HG03060 (cell line): ENCODE results near the gene OLR1.
"Not testable (repeated sequence)": the region's sequence is repeated elsewhere in the genome, so short reads cannot be mapped to it uniquely, and the experiment has no call there.

Source experiments
- ATAC-seq: cut with Tn5 transposase; IDR thresholded peaks from one replicate; pipeline ENCODE4 v1.9.1; 2021; ENCODE audit warnings: low read depth, moderate number of reproducible peaks; ENCODE audit not compliant: unreplicated experiment

OLR1 gene

GRCh38 chr12:10191865-10192264 is 19.9 kb upstream of the OLR1 start:
- ATAC-seq, result no peak

DNA sequence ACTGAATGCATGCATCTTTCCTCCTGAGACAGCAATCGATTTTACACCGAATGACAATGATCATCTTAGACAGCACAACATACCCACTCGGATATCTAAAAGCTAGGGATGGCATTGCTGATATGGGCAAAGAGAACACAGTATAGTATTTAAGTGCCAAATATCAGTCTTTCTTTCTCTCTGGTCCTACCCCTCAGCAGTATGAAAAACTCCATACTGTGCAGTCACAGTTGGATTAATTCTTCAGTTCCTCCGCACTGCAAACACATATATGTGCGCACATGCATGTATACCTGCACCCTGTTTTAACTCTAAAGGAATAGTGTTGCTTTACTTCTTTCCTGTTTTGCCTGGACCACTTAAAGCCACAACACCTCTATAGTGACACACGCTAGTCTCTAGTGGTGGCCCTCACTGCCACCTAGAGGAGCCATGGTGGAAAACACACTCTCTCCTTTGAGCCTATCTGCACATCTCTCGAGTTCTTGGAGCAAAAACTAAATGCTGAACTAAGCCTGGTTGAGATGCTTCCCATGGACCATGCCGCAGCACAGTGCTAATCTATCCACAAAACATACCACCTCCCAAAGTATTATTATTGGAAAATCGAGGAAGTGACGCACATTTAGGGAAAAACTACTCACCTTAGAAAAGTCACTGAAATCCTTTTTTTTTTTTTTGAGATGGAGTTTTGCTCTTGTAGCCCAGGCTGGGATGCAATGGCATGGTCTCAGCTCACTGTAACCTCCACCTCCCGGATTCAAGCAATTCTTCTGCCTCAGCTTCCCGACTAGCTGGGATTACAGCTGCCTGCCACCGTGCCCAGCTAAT is 18.8 kb upstream of the OLR1 start:
- ATAC-seq, result no peak

DNA sequence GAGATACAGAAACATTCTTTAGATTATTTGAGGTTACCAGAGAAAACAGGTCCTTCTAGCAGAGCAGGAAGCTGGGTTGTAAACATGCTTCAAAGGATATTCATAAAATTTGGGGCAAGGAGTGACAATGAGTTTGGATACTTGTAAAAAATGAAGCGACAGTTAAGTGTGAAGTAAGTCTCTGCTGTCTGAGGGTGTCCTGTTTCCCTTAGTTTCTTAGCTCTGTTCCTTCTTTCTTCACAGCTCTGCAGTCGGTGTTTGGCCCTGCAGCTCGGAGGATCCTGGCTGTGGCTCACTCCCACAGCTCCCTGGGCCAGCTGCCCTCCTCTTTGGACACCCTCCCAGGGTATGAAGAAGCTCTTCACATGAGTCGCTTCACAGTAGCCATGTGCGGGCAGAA is 17.7 kb upstream of the OLR1 start:
- no peak for ATAC-seq

- not testable (repeated sequence) for ATAC-seq
Observed at GRCh38 chr12:10186958-10187357, 15.0 kb upstream of the OLR1 start.

DNA sequence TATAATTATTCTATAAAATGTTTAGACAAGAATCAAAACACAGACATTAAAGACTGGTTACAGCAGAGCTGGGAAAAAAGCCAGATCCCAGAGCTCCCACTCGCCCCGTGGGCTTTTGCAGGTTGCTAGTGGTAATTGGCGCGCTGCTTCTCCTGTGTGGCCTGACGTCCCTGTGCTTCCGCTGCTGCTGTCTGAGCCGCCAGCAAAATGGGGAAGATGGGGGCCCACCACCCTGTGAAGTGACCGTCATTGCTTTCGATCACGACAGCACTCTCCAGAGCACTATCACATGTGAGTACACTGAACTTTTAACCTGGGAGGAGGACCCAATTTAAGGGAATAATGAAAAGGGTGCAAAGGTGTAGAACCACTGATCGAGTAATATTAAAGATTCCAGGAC is 14.4 kb upstream of the OLR1 start:
- ATAC-seq, result no peak

GRCh38 chr12:10184261-10184843 is 12.4 kb upstream of the OLR1 start:
- ATAC-seq, result no peak

DNA sequence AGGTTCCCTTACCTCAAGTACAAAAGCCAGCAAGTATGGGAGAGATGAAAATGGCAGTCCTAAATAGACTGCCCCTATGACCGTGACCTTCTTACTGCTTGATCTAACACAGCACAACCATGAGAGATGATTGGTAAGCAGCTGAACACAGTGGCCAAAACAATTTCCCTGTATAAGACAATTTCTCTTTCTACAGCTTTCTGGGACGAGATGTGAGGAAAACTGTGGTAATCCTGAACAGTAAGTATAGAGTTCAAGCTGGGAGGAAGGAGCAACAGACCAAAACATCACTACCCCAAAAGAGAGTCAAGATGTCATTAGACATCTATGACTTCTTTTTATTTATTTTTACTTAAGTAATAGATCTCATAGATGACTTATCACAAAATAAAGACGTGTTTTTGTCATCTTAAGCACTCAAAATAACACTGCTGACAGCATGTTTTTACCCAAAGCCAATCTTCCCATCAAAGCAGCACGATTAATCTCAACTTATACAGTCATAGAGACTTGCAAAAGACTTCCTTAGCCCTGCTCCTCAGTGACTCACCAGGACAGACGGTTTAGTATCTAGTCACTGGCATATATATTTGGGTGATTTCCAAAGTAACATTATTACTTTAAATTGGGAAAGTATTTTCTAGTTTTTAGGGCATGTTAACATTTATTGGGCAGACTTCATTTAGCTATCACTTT is 10.6 kb upstream of the OLR1 start:
- no peak for ATAC-seq

- ATAC-seq, result no peak
Observed at GRCh38 chr12:10179776-10180181, 7.8 kb upstream of the OLR1 start.

- ATAC-seq, result no peak
Observed at GRCh38 chr12:10178821-10179220, 6.9 kb upstream of the OLR1 start, which contains the start of gene TMEM52B. Gene TMEM52B (plus strand): TSS chr12:10179032. CDS start chr12:10179575, 543 bp downstream.

DNA sequence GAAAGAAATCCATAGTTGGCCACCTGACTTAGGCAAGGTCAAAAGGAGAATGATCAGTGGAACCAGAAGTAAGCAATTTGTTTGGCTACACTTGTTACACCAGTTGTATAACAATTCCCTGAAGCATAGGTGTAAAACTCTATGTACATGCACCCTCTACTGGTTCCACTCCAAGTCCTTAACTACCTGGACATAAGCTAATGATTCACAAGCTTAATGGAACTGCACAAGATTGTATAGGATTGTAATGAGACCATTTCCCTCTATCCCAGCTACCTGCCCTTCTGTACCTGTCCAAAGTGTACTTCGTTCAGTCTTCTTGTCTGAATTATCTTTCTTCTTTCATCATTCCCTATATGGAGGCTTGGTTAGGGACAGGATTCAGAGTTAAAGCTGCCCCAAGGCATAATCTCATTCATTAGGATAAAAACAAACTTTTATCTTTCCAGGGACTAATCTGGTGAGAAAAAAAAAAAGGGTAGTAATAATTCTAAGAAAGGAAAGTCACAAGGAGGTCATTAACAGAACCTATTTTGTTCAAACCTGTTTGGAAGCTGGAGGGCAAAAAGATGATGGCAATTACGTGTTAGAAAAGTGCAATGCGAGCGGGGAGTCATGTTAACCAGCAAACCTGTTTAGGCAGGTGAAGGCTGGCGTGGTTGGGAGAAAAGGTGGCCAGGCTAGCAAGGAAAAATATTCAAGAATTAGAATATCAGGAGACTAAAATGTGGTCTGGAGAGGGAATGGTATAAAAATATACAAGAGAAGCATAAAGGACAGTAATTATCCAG is 4.1 kb upstream of the OLR1 start:
- no peak for ATAC-seq

- ATAC-seq, result no peak
Observed at GRCh38 chr12:10174986-10175614, 3.2 kb upstream of the OLR1 start.

DNA sequence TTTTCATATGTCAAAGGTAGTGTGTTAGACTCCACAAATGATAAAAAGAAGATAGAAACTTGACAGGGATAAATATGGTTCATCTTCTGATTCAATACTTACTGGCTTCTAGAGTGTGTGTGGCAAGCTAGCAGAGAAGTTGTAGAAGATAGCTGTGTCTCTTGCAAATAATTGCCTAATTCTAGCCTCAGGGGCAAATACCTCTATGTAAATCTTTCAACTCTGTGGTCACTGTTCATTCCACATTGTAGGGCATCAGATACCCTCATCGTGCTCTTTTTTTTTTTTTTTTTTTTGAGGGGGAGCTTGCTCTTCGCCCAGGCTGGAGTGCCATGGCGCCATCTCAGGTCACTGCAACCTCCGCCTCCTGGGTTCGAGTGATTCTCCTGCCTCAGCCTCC is 1.7 kb downstream of the OLR1 start:
- no peak for ATAC-seq

DNA sequence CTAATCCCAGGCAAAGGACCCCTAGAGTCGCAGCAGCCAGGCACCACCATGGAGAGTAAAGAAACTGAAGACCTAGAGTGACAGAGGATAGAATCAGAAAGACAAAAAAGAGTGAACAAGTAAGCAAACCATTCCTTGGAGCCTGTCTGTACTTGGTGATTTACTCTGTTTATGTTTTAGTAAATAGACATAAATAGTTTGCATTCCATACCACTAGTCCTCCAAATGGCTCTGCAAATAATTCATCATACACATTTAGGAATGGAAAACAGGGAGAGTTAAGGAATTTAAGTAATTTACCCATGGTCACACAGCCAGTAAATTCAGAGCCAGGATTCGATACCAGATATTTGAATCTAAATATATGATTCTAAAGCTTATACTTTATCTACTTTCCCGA is 2.8 kb downstream of the OLR1 start:
- no peak for ATAC-seq

GRCh38 chr12:10167599-10167998 is 4.3 kb downstream of the OLR1 start:
- ATAC-seq, result no peak

DNA sequence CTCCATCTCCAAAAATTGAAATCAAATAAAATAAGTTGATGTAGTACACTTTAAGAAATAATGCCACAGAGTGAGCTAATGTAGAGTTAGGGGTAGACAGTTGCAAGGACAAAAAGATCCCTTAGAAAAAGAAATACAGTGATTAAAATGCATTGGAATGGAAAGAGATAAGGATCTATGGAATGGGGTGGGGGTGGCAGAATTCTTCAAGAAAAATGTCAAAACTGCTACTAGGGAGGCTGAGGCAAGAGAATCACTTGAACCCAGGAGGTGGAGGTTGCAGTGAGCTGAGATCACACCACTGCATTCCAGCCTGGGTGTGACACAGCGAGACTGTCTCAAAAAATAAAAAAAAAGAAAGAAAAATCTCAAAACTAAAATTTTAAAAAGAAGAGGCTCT is 6.5 kb downstream of the OLR1 start:
- no peak for ATAC-seq

- no peak for ATAC-seq
Observed at GRCh38 chr12:10163084-10163483, 8.8 kb downstream of the OLR1 start.

DNA sequence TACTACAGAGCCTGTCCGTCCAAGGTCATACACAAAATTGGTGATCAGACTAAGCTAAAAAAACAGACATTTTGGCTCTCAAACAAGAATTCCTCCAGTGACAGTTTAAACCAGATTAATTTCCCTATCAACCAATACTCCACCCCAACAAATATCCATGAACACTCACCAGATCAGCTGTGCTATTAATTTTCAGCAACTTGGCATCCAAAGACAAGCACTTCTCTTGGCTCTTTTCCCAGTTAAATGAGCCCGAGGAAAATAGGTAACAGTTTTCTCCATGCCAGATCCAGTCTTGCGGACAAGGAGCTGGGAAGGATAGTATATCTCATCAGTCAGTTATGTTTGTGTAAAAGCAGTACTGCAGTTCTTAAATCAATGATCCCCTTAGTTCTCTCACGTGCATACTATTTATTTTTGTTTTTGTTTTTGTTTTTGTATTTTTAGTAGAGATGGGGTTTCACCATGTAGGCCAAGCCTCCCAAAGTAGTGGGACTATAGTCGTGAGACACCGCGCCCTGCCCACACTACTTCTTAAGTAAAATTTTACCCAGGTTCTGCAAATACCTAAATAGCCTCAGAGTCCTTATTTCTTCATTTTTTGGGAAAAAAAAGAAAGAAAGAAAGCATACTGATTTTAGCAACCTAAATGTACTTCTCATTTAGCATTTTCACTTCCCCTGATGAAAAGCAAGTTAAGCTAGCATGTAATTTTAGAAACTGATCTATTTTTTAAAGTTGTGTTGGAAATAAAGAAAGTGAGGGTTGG is 11.1 kb downstream of the OLR1 start:
- ATAC-seq, result no peak

DNA sequence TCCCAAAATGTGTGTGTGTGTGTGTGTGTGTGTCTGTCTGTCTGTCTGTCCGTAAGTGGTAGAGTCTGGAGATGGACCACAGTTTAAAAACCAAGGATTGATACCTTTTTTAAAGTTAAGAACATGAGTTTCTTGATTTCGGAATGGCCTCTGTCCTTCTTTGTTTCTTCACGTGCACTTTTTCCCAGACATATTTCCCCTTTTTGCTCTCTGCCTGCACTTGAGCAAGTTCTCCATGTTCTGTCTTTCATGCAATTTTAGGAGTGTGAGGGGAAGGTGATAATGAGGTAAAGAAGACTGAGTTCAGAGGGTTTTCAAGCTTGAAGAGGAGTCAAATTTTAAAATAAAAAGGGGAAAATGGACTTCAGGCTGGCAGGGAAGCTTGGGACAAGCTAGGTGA is 12.7 kb downstream of the OLR1 start:
- no peak for ATAC-seq

DNA sequence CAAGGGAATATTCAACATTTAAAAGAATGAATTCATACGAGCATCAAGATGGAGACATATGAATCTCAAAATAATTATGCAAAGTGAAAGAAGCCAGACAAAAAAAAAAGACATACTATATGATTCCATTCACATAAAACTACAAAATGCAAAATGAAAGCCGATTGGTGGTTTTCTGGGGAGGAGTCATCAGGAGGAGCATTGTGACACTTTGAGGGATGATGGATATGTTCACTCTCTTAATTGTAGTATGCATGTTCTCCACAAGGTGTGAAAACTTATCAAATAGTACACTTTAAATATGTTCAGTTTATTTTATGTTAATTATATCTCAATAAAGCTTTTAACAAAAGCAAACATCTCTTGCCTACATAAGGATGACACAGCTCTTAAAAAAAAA is 13.5 kb downstream of the OLR1 start:
- no peak for ATAC-seq

- ATAC-seq, result no peak
Observed at GRCh38 chr12:10155966-10156365, 16.0 kb downstream of the OLR1 start.
